Amygdala (tissue), 56 donors: ENCODE results near the gene PCDHGA12.
"Not testable (repeated sequence)": the region's sequence is repeated elsewhere in the genome, so short reads cannot be mapped to it uniquely, and the experiment has no call there.

Experiments
- DNase-seq, 56 donors: peaks; one replicate each; lab custom pipeline; 2025; lab: John Stamatoyannopoulos, UW

PCDHGA12 gene

DNA sequence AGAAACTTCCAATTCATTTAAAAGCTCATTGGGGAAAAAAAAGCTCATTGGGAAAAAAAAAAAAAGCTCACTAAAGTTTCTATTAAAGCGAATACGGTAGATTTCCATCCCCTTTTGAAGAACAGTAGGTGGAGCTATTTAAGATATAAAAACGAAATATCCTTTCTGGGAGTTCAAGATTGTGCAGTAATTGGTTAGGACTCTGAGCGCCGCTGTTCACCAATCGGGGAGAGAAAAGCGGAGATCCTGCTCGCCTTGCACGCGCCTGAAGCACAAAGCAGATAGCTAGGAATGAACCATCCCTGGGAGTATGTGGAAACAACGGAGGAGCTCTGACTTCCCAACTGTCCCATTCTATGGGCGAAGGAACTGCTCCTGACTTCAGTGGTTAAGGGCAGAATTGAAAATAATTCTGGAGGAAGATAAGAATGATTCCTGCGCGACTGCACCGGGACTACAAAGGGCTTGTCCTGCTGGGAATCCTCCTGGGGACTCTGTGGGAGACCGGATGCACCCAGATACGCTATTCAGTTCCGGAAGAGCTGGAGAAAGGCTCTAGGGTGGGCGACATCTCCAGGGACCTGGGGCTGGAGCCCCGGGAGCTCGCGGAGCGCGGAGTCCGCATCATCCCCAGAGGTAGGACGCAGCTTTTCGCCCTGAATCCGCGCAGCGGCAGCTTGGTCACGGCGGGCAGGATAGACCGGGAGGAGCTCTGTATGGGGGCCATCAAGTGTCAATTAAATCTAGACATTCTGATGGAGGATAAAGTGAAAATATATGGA, at the start of gene PCDHGA12:
TSS of gene PCDHGA12 (plus strand) at position 176 of the 782 bp plus-strand sequence. CDS start at position 429, 253 bp downstream.
- DNase-seq: peak in 6 of 56 donors; percentile 14 to 37 (median 23)

DNA sequence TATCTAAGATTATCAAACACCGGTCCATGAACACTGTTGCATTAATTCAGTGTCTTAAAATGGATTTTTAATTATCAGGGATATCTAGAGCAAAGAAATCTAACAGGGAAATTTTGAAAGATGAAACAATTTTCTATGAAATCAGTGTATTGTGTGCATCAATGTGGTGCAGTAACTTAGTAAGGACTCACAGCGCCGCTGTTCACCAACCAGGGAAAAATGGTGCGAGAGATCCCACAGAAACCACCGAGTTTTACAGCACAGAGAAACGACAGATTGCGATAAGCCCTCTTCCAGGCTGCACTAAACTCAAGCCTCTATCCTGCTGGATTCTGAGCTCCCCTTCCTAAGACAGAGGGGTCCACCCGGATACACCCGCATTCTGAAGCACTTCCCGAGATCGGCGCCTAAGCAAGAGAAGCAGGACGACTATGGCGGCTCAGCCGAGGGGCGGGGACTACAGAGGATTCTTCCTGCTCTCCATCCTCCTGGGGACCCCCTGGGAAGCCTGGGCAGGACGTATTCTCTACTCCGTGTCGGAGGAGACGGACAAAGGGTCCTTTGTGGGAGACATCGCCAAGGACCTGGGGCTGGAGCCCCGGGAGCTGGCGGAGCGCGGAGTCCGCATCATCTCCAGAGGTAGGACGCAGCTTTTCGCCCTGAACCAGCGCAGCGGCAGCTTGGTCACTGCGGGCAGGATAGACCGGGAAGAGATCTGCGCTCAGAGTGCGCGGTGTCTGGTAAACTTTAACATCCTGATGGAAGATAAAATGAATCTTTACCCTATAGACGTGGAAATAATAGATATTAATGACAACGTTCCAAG, 47.6 kb upstream of the PCDHGA12 start, which contains the start of gene PCDHGA7:
TSS of gene PCDHGA7 (plus strand) at position 274 of the 826 bp plus-strand sequence. CDS start at position 432, 158 bp downstream.
- DNase-seq: no peak

DNA sequence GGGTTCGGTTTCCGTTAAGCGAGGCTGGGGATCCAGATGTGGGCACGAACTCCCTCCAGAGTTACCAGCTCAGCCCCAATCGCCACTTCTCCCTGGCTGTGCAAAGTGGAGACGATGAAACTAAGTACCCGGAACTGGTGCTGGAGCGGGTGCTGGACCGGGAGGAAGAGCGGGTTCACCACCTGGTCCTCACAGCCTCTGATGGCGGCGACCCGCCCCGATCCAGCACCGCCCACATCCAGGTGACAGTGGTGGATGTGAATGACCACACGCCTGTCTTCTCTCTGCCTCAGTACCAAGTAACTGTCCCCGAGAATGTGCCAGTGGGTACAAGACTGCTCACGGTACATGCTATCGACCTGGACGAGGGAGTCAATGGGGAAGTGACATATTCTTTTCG, 47.0 kb upstream of the PCDHGA12 start:
- DNase-seq: no peak

DNA sequence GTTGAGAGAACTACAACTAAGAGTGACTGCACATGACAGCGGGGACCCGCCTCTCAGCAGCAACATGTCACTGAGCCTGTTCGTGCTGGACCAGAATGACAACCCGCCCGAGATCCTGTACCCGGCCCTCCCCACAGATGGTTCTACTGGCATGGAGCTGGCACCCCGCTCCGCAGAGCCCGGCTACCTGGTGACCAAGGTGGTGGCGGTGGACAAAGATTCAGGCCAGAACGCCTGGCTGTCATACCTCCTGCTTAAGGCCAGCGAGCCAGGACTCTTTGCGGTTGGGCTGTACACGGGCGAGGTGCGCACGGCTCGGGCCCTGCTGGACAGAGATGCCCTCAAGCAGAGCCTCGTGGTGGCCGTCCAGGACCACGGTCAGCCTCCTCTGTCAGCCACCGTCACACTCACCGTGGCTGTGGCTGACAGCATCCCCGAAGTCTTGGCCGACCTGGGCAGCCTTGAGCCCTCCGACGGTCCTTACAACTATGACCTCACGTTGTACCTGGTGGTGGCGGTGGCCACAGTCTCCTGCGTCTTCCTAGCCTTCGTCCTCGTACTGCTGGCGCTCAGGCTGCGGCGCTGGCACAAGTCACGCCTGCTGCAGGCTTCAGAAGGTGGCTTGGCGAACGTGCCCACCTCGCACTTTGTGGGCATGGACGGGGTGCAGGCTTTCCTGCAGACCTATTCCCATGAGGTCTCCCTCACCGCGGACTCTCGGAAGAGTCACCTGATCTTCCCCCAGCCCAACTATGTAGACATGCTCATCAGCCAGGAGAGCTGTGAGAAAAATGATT, 45.6 kb upstream of the PCDHGA12 start:
- no peak for DNase-seq

DNA sequence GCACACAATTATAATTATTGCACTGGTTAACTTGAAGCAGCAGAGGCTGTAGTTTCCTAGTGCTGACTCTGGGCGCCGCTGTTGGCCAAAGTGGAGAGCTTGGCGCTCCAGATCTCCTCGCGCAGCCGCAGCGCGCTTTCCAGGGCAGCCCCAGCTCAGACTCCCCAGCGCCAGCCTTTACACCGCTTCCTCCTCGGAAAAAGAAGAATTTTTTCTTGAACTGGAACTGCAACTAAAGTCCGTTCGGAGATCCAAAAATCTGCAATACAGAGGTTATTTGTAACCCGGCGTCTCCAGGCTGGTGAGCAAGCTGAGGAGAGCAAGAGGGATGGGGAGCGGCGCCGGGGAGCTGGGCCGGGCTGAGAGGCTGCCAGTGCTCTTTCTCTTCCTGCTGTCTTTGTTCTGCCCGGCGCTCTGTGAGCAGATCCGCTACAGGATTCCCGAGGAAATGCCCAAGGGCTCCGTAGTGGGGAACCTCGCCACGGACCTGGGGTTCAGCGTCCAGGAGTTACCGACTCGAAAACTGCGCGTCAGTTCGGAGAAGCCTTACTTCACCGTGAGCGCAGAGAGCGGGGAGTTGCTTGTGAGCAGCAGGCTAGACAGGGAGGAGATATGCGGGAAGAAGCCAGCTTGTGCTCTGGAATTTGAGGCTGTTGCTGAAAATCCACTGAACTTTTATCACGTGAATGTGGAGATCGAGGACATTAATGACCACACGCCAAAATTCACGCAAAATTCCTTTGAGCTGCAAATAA, 42.6 kb upstream of the PCDHGA12 start, which contains the start of gene PCDHGB4:
TSS of gene PCDHGB4 (plus strand) at position 142 of the 755 bp plus-strand sequence. CDS start at position 329, 187 bp downstream.
- not testable (repeated sequence) for DNase-seq

DNA sequence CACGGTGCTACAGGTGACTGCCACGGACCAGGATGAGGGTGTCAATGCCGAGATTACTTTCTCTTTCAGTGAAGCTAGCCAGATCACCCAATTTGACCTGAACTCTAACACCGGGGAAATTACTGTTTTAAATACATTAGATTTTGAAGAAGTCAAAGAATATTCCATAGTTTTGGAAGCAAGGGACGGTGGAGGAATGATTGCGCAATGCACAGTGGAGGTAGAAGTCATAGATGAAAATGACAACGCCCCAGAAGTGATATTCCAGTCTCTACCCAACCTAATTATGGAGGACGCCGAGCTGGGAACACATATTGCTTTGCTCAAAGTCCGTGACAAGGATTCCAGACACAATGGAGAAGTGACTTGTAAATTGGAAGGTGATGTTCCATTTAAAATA, 41.6 kb upstream of the PCDHGA12 start:
- DNase-seq: no peak

DNA sequence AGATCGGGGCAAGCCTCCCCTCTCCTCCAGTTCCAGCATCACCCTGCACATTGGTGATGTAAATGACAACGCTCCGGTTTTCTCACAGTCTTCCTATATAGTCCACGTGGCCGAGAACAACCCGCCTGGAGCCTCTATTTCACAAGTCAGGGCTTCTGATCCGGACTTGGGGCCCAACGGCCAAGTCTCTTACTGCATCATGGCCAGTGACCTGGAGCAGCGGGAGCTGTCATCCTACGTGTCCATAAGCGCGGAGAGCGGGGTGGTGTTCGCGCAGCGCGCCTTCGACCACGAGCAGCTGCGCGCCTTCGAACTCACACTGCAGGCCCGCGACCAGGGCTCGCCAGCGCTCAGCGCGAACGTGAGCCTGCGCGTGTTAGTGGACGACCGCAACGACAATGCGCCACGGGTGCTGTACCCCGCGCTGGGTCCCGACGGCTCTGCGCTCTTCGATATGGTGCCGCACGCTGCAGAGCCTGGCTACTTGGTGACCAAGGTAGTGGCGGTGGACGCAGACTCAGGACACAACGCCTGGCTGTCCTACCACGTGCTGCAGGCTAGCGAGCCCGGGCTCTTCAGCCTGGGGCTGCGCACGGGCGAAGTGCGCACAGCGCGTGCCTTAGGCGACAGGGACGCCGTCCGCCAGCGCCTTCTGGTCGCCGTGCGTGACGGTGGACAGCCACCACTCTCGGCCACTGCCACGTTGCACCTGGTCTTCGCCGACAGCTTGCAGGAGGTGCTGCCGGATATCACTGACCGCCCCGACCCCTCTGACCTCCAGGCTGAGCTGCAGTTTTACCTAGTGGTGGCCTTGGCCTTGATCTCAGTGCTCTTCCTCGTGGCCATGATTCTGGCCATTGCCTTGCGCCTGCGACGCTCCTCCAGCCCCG, 40.9 kb upstream of the PCDHGA12 start:
- peak in 1 of 56 donors; percentile 12 for DNase-seq

DNA sequence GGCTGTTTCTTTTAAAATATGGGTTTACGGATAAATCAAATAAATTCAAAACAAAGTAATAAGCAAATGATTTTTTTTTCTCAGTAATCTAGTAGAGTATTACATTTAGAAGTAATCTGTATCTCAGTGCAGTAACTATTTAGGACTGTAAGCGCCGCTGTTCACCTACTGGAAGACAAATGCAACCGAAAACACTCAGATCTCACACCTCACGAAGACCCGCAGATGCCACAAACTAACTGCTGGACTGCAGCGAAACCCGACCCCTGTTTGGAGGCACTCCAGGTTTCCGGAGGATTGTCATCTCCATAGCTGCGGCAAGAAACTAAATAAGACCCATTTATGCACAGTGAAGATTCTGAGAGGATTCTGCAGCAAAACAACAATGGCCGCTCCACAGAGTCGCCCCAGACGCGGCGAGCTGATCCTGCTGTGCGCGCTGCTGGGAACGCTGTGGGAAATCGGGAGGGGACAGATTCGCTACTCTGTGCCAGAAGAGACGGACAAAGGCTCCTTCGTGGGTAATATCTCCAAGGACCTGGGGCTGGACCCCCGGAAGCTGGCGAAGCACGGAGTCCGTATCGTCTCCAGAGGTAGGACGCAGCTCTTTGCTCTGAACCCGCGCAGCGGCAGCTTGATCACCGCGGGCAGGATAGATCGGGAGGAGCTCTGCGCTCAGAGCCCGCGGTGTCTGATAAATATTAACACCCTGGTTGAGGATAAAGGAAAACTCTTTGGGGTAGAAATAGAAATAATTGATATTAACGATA, 37.7 kb upstream of the PCDHGA12 start, which contains the start of gene PCDHGA8:
TSS of gene PCDHGA8 (plus strand) at position 205 of the 770 bp plus-strand sequence. CDS start at position 386, 181 bp downstream.
- DNase-seq: no peak

DNA sequence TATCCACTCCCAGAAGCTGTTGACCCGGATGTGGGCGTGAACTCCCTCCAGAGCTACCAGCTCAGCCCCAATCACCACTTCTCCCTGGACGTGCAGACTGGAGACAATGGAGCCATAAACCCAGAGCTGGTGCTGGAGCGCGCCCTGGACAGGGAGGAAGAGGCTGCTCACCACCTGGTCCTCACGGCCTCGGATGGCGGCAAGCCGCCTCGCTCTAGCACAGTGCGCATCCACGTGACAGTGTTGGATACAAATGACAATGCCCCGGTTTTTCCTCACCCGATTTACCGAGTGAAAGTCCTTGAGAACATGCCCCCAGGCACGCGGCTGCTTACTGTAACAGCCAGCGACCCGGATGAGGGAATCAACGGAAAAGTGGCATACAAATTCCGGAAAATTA, 37.0 kb upstream of the PCDHGA12 start:
- DNase-seq: no peak

DNA sequence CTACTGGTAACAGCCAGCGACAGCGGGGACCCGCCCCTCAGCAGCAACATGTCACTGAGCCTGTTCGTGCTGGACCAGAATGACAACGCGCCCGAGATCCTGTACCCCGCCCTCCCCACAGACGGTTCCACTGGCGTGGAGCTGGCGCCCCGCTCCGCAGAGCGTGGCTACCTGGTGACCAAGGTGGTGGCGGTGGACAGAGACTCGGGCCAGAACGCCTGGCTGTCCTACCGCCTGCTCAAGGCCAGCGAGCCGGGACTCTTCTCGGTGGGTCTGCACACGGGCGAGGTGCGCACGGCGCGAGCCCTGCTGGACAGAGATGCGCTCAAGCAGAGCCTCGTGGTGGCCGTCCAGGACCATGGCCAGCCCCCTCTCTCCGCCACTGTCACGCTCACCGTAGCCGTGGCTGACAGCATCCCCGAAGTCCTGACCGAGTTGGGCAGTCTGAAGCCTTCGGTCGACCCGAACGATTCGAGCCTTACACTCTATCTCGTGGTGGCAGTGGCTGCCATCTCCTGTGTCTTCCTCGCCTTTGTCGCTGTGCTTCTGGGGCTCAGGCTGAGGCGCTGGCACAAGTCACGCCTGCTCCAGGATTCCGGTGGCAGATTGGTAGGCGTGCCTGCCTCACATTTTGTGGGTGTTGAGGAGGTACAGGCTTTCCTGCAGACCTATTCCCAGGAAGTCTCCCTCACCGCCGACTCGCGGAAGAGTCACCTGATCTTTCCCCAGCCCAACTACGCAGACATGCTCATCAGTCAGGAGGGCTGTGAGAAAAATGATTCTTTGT, 35.7 kb upstream of the PCDHGA12 start:
- not testable (repeated sequence) for DNase-seq

DNA sequence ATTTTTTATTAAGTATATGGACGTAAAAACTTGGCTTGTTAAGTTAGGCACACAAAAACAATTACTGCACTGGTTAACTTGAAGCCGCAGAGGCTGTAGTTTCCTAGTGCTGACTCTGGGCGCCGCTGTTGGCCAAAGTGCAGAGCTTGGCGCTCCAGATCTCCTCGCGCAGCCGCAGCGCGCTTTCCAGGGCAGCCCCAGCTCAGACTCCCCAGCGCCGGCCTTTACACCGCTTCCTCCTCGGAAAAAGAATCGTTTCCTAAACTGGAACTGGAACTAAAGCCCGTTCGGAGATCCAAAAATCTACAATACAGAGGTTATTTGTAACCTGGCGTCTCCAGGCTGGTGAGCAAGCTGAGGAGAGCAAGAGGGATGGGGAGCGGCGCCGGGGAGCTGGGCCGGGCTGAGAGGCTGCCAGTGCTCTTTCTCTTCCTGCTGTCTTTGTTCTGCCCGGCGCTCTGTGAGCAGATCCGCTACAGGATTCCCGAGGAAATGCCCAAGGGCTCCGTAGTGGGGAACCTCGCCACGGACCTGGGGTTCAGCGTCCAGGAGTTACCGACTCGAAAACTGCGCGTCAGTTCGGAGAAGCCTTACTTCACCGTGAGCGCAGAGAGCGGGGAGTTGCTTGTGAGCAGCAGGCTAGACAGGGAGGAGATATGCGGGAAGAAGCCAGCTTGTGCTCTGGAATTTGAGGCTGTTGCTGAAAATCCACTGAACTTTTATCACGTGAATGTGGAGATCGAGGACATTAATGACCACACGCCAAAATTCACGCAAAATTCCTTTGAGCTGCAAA, 32.4 kb upstream of the PCDHGA12 start, which contains the start of gene PCDHGB5:
TSS of gene PCDHGB5 (plus strand) at position 192 of the 796 bp plus-strand sequence. CDS start at position 373, 181 bp downstream.
- DNase-seq: peak in 1 of 56 donors; percentile 17

DNA sequence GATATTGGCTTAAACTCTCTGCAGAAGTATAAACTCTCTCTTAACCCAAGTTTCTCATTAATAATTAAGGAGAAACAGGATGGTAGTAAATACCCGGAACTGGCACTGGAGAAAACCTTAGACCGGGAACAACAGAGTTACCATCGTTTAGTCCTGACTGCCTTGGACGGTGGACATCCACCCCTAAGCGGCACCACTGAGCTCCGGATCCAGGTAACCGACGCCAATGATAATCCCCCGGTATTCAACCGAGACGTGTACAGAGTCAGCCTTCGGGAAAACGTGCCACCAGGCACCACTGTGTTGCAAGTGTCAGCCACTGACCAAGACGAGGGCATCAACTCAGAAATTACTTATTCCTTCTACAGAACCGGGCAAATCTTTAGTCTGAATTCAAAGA, 31.7 kb upstream of the PCDHGA12 start:
- no peak for DNase-seq

DNA sequence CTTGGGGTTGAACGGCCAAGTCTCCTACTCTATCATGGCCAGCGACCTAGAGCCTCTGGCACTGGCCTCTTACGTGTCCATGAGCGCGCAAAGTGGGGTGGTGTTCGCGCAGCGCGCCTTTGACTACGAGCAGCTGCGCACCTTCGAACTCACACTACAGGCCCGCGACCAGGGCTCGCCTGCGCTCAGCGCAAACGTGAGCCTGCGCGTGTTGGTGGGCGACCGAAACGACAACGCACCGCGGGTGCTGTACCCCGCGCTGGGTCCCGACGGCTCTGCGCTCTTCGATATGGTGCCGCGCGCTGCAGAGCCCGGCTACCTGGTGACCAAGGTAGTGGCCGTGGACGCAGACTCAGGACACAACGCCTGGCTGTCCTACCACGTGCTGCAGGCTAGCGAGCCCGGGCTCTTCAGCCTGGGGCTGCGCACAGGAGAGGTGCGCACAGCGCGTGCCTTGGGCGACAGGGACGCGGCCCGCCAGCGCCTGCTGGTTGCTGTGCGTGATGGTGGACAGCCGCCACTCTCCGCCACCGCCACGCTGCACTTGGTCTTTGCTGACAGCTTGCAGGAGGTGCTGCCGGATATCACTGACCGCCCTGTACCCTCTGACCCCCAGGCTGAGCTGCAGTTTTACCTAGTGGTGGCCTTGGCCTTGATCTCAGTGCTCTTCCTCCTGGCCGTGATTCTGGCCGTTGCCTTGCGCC, 30.6 kb upstream of the PCDHGA12 start:
- no peak for DNase-seq

DNA sequence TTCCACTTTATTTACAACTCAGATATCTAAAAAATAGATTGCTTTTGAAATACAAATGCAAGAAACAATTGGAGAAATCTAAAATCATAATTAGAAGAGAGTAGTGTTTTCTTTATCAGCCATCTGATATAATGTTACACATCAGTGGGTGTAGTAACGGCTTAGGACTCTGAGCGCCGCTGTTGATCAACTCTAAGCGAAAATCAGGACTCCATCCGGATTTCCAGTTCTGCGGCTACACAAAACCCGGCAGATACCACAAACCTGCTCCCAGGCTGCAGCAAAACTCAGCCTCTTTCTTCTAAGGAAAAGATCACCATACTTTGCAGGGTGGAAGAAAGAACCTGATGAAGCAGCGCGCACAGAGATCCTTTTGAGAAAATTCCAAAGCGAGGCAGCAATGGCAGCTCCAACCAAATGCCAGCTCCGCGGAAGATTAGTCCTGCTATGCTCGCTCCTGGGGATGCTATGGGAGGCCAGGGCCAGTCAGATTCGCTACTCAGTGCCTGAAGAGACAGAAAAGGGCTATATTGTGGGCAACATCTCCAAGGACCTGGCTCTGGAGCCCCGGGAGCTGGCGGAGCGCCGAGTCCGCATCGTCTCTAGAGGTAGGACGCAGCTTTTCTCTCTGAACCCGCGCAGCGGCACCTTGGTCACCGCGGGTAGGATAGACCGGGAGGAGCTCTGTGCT, 27.6 kb upstream of the PCDHGA12 start, which contains the start of gene PCDHGA9:
TSS of gene PCDHGA9 (plus strand) at position 226 of the 691 bp plus-strand sequence. CDS start at position 401, 175 bp downstream.
- peak in 3 of 56 donors; percentile 10 to 50 (median 11) for DNase-seq
